Stimulated activated CD4-positive, alpha-beta T cell treated with anti-CD3 and anti-CD28 coated beads, Interleukin-15, amount 100 ng/mL, for 24 hours (primary cell): ENCODE measurements around the gene TMEM17.

Experiments
- DNase-seq: peaks from one replicate; pipeline ENCODE4 v3.0.0-alpha.2; 2020

The TMEM17 gene

GRCh38 chr2:62471404-62471803 lies 34.6 kb downstream of the TMEM17 start:
- no peak for DNase-seq

GRCh38 chr2:62469548-62469947 lies 36.4 kb downstream of the TMEM17 start:
- no peak for DNase-seq

- DNase-seq = no peak
These were observed 36.9 kb downstream of the TMEM17 start for GRCh38 chr2:62469114-62469513.

- no peak for DNase-seq
These were observed 38.3 kb downstream of the TMEM17 start for GRCh38 chr2:62467475-62468321.

GRCh38 chr2:62467100-62467474 lies 38.9 kb downstream of the TMEM17 start:
- no peak for DNase-seq

GRCh38 chr2:62466503-62466854 lies 39.5 kb downstream of the TMEM17 start:
- no peak for DNase-seq

GRCh38 chr2:62465741-62466502 lies 40.1 kb downstream of the TMEM17 start:
- DNase-seq = no peak

- DNase-seq = no peak
These were observed 40.8 kb downstream of the TMEM17 start for GRCh38 chr2:62465039-62465740.

- no peak for DNase-seq
These were observed 41.6 kb downstream of the TMEM17 start for GRCh38 chr2:62464221-62465007.

GRCh38 chr2:62462211-62462610 lies 43.8 kb downstream of the TMEM17 start:
- DNase-seq = no peak

- no peak for DNase-seq
These were observed 44.3 kb downstream of the TMEM17 start for GRCh38 chr2:62461707-62462106.

- DNase-seq = no peak
These were observed 44.9 kb downstream of the TMEM17 start for GRCh38 chr2:62461017-62461553.

- DNase-seq = no peak
These were observed 45.8 kb downstream of the TMEM17 start for GRCh38 chr2:62460175-62460574.

- no peak for DNase-seq
These were observed 46.3 kb downstream of the TMEM17 start for GRCh38 chr2:62459672-62460071.

GRCh38 chr2:62459106-62459505 lies 46.9 kb downstream of the TMEM17 start:
- DNase-seq = no peak

- DNase-seq = no peak
These were observed 47.3 kb downstream of the TMEM17 start for GRCh38 chr2:62458671-62459081.

- no peak for DNase-seq
These were observed 47.8 kb downstream of the TMEM17 start for GRCh38 chr2:62458206-62458641.

- no peak for DNase-seq
These were observed 48.4 kb downstream of the TMEM17 start for GRCh38 chr2:62457556-62457955.

- peak; percentile 78 for DNase-seq
These were observed 49.1 kb downstream of the TMEM17 start for GRCh38 chr2:62456721-62457539.

GRCh38 chr2:62455957-62456692 lies 49.9 kb downstream of the TMEM17 start:
- DNase-seq = no peak

- no peak for DNase-seq
These were observed 52.0 kb downstream of the TMEM17 start for GRCh38 chr2:62453955-62454354.
